Measurements from ENCODE around the gene CEP128.

CEP128 gene

GRCh38 chr14:80455031-80455430, 486.5 kb downstream of the CEP128 start:
- Mint-ChIP-seq H3K27me3 (no peaks in the 10 kb centered on the region), H3K27ac (no peak overlapping the region), H3K36me3 (ENCODE audit: low read depth) (no peaks in the 10 kb centered on the region), H3K4me3 (no peak overlapping the region), H3K4me1 (ENCODE audit: low read depth) (no peaks in the 10 kb centered on the region), H3K9me3 (peaks cover 13% of the 10 kb centered on the region)
- DNase-seq, result no peak

GRCh38 chr14:80448267-80448666, 493.3 kb downstream of the CEP128 start:
- DNase-seq, result no peak
- no peaks in the 10 kb centered on the region for H3K36me3 Mint-ChIP-seq (ENCODE audit: low read depth)
- H3K4me3 Mint-ChIP-seq, result no peak overlapping the region
- H3K27me3 Mint-ChIP-seq, result no peaks in the 10 kb centered on the region
- H3K9me3 Mint-ChIP-seq, result peaks cover 19% of the 10 kb centered on the region
- H3K27ac Mint-ChIP-seq, result no peak overlapping the region
- no peaks in the 10 kb centered on the region for H3K4me1 Mint-ChIP-seq (ENCODE audit: low read depth)

GRCh38 chr14:80447392-80447791, 494.1 kb downstream of the CEP128 start:
- DNase-seq, result no peak
- H3K4me3 Mint-ChIP-seq, result no peak overlapping the region
- H3K36me3 Mint-ChIP-seq (ENCODE audit: low read depth), result no peaks in the 10 kb centered on the region
- peaks cover 19% of the 10 kb centered on the region for H3K9me3 Mint-ChIP-seq
- no peak overlapping the region for H3K27ac Mint-ChIP-seq
- H3K4me1 Mint-ChIP-seq (ENCODE audit: low read depth), result no peaks in the 10 kb centered on the region
- H3K27me3 Mint-ChIP-seq, result no peaks in the 10 kb centered on the region
